SW 1271 (cell line): ENCODE measurements around the gene TENM4.

Experiments
- DNase-seq, 2 experiments: peaks; one replicate each; lab custom pipeline; 2025; lab: John Stamatoyannopoulos, UW

Gene TENM4

GRCh38 chr11:79174045-79175008, 266.5 kb downstream of the TENM4 start:
- DNase-seq, result no peak

DNA sequence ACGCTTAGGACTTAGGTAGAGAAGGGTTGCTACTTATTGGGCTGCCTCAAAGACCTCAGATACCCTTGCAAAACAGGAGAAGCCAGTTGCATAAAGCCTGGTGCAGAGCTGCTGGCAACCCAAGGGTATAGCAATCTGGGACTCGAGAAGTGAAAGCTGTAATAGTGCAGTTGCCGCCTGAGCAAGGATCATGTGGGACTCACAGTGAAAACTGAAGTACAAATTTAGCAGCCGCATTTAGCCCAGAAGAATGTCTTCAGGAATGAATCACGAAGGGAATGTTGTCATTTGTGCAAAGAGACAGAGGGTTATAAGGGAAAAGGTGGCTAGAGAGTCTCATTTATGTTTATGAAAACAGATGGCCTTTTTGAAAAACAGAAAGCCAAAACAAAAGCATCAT, 267.2 kb downstream of the TENM4 start:
- no peak for DNase-seq

DNA sequence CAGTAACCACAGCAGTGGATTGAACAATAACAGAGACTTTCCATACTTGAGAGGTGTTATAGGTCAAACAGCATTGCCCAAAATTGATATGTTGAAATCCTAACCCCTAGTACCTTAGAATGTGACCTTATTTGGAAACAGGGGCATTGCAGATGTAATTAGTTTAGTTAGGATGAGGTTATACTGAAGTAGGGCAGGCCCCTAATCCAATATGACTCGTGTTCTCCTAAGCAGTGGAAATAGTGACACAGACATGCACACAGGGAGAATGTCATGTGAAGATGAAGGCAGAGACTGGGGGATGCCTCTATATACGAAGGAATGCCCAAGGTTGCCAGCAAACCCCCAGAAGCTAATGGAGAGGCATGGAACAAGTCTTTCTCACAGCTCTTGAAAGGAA, 270.5 kb downstream of the TENM4 start:
- no peak for DNase-seq

GRCh38 chr11:79168530-79169110, 272.2 kb downstream of the TENM4 start:
- DNase-seq, result no peak

- DNase-seq, result no peak
Observed at GRCh38 chr11:79167510-79168188, 273.2 kb downstream of the TENM4 start.

- DNase-seq, result no peak
Observed at GRCh38 chr11:79165908-79166307, 274.9 kb downstream of the TENM4 start.

- DNase-seq, result no peak
Observed at GRCh38 chr11:79160791-79161403, 279.9 kb downstream of the TENM4 start.

- DNase-seq, result no peak
Observed at GRCh38 chr11:79159657-79160450, 281.0 kb downstream of the TENM4 start.

- no peak for DNase-seq
Observed at GRCh38 chr11:79157738-79158137, 283.1 kb downstream of the TENM4 start.

- no peak for DNase-seq
Observed at GRCh38 chr11:79156031-79156430, 284.8 kb downstream of the TENM4 start.

DNA sequence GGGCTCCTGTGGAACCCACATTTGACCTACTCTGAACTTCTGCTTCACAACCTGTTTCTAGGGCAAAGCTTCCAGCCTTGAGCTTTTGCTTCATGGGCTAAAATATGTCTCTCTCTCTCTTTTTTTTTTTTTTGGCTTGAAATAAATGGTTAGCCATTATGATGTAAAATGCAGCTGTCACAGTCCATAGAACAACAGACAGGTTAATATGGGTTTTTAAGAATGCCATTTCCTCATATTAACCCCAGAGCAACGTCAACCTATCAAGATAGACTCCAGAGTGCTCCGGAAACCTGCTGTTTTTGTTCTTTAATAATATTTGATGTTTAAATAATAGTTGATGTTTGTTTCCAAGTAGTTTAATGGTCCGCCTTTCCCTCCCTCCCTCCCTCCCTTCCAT, 285.6 kb downstream of the TENM4 start:
- DNase-seq, result no peak

GRCh38 chr11:79152511-79152910, 288.3 kb downstream of the TENM4 start:
- DNase-seq, result no peak

DNA sequence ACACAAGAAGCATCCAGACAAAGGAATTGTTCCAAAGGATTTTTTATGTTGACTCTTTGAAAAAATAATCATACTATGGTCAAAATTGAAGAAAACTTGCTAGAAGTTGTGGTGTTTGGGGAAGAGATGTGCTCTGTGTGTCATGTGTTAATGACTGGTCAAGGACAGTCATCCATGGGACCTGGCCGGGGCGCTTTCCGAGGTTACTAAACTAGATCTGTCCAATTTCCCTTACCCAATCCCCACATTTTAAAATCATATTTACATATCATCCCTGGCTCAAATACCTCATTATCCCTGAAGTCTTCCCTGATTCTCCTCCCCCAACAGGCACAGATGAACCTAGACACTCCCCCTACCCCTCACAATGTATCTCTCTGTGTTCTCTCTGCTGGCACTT, 289.4 kb downstream of the TENM4 start:
- no peak for DNase-seq

- DNase-seq, result no peak
Observed at GRCh38 chr11:79150966-79151365, 289.9 kb downstream of the TENM4 start.

DNA sequence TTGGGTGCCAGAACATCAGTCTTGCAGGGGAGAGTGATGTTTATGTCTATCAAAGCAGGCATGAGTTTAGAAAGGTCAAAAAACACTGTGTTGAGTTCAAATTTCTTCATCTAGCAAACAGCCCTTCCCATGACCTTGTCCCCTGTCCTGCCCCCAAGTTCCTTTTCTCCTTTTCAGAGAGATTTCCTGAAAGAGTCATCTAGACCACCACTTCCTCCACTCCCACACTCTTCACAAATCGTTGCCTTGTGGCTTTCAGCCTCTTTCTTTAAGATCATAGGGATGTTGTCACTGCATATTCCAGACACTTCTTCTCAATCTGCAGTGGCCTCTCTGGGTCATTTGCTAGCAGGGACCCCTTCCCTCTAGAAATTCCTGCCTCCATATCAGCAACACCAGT, 290.5 kb downstream of the TENM4 start:
- no peak for DNase-seq

GRCh38 chr11:79147731-79148130, 293.1 kb downstream of the TENM4 start:
- DNase-seq, result no peak

DNA sequence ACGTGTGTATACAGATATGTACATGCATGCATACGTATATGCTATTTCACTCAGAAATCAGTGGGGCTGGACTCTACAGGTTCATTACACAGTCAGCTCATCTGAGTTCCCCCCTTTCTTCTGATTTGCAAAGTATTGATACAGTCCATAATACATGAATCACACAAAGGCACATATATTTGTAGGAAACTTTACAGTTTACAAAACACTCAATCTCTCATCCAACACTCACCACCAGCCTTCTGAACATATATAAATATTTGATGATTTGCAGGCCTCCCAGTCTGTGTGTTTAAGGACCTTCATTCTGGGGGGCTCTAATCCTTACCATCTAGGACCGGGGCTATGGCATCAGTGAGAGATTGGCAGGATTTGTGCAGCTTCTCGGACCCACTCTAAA, 293.8 kb downstream of the TENM4 start:
- no peak for DNase-seq

DNA sequence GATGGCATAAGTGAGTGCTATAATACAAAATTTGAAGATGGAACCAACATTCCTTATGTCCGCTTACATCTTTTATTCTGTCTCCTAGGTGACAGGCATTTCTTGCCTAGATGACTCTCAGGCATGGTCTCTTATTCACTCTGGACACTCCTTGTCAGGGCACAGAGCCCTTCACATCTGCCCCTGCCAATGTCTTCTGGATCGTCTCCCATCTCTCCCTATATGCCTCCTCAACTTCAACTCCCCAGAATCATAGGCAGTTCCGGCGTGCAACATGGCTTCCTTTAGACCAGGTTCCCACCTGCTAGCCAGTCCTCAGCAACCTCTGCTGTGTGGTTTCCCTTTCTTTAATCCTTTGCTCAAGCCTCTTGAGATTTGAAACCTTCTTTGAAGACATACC, 300.9 kb downstream of the TENM4 start:
- DNase-seq, result no peak

DNA sequence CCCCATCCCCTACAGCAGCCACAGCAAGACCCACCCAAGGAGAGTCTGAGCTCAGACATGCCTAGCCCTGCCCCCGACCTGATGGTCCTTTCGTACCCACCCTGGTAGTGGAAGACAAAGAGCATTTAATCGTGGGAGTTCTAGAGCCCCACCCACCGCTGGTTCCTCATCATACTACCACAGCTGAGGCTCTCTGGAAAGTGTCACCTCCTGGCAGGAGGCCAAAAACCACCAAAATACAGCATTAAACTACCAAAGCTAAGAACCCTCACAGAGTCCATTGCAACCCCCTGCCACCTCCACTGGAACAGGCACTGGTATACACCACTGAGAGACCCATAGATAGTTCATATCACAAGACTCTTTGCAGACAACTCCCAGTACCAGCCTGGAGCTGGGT, 311.1 kb downstream of the TENM4 start:
- DNase-seq, result no peak

- DNase-seq, result no peak
Observed at GRCh38 chr11:79128291-79128690, 312.5 kb downstream of the TENM4 start.

GRCh38 chr11:79122759-79123158, 318.1 kb downstream of the TENM4 start:
- no peak for DNase-seq

- DNase-seq, result no peak
Observed at GRCh38 chr11:79121351-79121750, 319.5 kb downstream of the TENM4 start.
